NCI-H2171 (cell line): ENCODE measurements around the gene AP2M1.
"Not testable (repeated sequence)": the region's sequence is repeated elsewhere in the genome, so short reads cannot be mapped to it uniquely, and the experiment has no call there.

Experiments used
- DNase-seq: peaks from one replicate; lab custom pipeline; 2025; lab: John Stamatoyannopoulos, UW

The AP2M1 gene

GRCh38 chr3:184174646-184175492, at the start of gene AP2M1:
Gene AP2M1 (plus strand): TSS chr3:184174855. CDS start chr3:184176994, 2,139 bp downstream.
- DNase-seq = peak; percentile 98

GRCh38 chr3:184126006-184126405, 48.6 kb upstream of the AP2M1 start:
- DNase-seq = no peak

- no peak for DNase-seq
Observed at GRCh38 chr3:184129012-184129411, 45.6 kb upstream of the AP2M1 start.

- DNase-seq = no peak
Observed at GRCh38 chr3:184132945-184133344, 41.7 kb upstream of the AP2M1 start.

GRCh38 chr3:184133840-184134745, 40.6 kb upstream of the AP2M1 start:
- DNase-seq = peak; percentile 83

GRCh38 chr3:184134746-184135148, 39.9 kb upstream of the AP2M1 start:
- no peak for DNase-seq

GRCh38 chr3:184135149-184135910, 39.3 kb upstream of the AP2M1 start, which contains the start of gene EIF2B5:
Gene EIF2B5 (plus strand): TSS chr3:184135358. CDS start chr3:184135386, 28 bp downstream.
- peak; percentile 92 for DNase-seq

GRCh38 chr3:184135911-184136260, 38.8 kb upstream of the AP2M1 start:
- DNase-seq = no peak

- no peak for DNase-seq
Observed at GRCh38 chr3:184140436-184140835, 34.2 kb upstream of the AP2M1 start.

- no peak for DNase-seq
Observed at GRCh38 chr3:184142199-184142598, 32.5 kb upstream of the AP2M1 start.

- DNase-seq = no peak
Observed at GRCh38 chr3:184143327-184143726, 31.3 kb upstream of the AP2M1 start.

GRCh38 chr3:184144505-184144904, 30.1 kb upstream of the AP2M1 start:
- DNase-seq = no peak

- peak; percentile 54 for DNase-seq
Observed at GRCh38 chr3:184145111-184145524, 29.5 kb upstream of the AP2M1 start.

- DNase-seq = no peak
Observed at GRCh38 chr3:184145751-184146270, 28.8 kb upstream of the AP2M1 start.

GRCh38 chr3:184148076-184148475, 26.6 kb upstream of the AP2M1 start:
- no peak for DNase-seq

- DNase-seq = no peak
Observed at GRCh38 chr3:184149123-184149522, 25.5 kb upstream of the AP2M1 start.

GRCh38 chr3:184149770-184150169, 24.9 kb upstream of the AP2M1 start:
- not testable (repeated sequence) for DNase-seq

GRCh38 chr3:184154885-184155643, 19.6 kb upstream of the AP2M1 start, which contains the start of gene DVL3:
Gene DVL3 (plus strand): TSS chr3:184155377. CDS start chr3:184155636, 259 bp downstream.
- peak; percentile 26 for DNase-seq

- DNase-seq = no peak
Observed at GRCh38 chr3:184155644-184156521, 18.8 kb upstream of the AP2M1 start.

GRCh38 chr3:184156522-184156955, 18.1 kb upstream of the AP2M1 start:
- DNase-seq = peak; percentile 64
